A549 (cell line): ENCODE results near the gene RBX1. TPM values are rescaled to one million over a fixed set of nuclear protein-coding genes. Genes with fewer than 3 reads are reported as not detected.
A peak's percentile ranks its signal among the peaks of the same experiment; 100 is the strongest.

ENCODE experiments used
- ATAC-seq, 2 experiments: fragments of 200-7000 bp in 1 of 2; fragments of >200 bp in 1 of 2; cut with Nextera tagmentation in 1 of 2; cut with Tn5 transposase in 1 of 2; 3 replicates each; pipeline versions ENCODE4 v1.8.0 to v1.9.1; 2018 to 2020; ENCODE audit warnings: mild to moderate bottlenecking in 1 of 2, moderate library complexity in 1 of 2
- CTCF ChIA-PET: fragments of 300-600 bp; sonication (Branson Sonifier 250); formaldehyde crosslinking; extraction: SDS; loops from one replicate; lab custom pipeline; 2021; ENCODE audit warnings: antibody characterized with exemption, inconsistent platforms; lab: Yijun Ruan, JAX
- POLR2A ChIA-PET: fragments of 350-600 bp; formaldehyde crosslinking; extraction: SDS; loops from one replicate; lab custom pipeline; 2021; ENCODE audit warnings: antibody characterized with exemption, inconsistent platforms; lab: Yijun Ruan, JAX
- DNase-seq, 2 experiments: peaks; one replicate each; pipeline versions ENCODE4 v3.0.0 to v3.0.0-alpha.2; 2011 to 2016; ENCODE audit warnings: low read depth in 1 of 2, low spot score in 1 of 2
- FAIRE-seq: peaks from 2 replicates; lab custom pipeline; 2011; peaks lifted over from hg19 to GRCh38; lab: Jason Lieb, UNC
- H3K27ac ChIP-seq, 2 experiments: fragments of >200 bp; sonication (Bioruptor Twin); formaldehyde crosslinking; 3 replicates each; pipeline ENCODE4 v1.5.1; 2016 to 2017
- H3K4me1 ChIP-seq: fragments of >200 bp; sonication (Bioruptor Twin); formaldehyde crosslinking; 3 replicates; pipeline ENCODE4 v1.6.1; 2016
- H3K4me2 ChIP-seq: fragments of >200 bp; sonication (Bioruptor Twin); formaldehyde crosslinking; 3 replicates; pipeline ENCODE4 v1.6.1; 2016
- H3K4me3 ChIP-seq: fragments of >200 bp; sonication (Bioruptor Twin); formaldehyde crosslinking; 3 replicates; pipeline ENCODE4 v1.5.1; 2016
- H3K9me3 ChIP-seq: fragments of >200 bp; sonication (Bioruptor Twin); formaldehyde crosslinking; 3 replicates; pipeline ENCODE4 v1.6.1; 2016
- BHLHE40 ChIP-seq: IDR thresholded peaks from 2 replicates; pipeline ENCODE4 v1.6.1; 2012; ENCODE audit warnings: low read depth, low read length, inconsistent platforms
- EHF ChIP-seq: fragments of 250-450 bp; sonication (Bioruptor Pico); IDR thresholded peaks from 2 replicates; pipeline ENCODE4 v1.5.0; 2020; ENCODE audit warnings: mild to moderate bottlenecking
- EHMT2 ChIP-seq: fragments of 200-600 bp; sonication (generic); IDR thresholded peaks from 2 replicates; pipeline ENCODE4 v1.6.1; 2016; ENCODE audit warnings: antibody characterized with exemption, low read depth, mild to moderate bottlenecking, moderate library complexity
- EP300 ChIP-seq, 2 experiments: fragments of >200 bp; sonication (Bioruptor Twin); formaldehyde crosslinking; IDR thresholded peaks; 2 replicates in 1 of 2; 3 replicates in 1 of 2; pipeline ENCODE4 v1.6.1; 2016 to 2017
- ESRRA ChIP-seq: fragments of 150-350 bp; IDR thresholded peaks from 2 replicates; pipeline ENCODE4 v1.6.1; 2014; ENCODE audit warnings: mild to moderate bottlenecking, low read length, borderline replicate concordance
- GATA3 ChIP-seq: IDR thresholded peaks from 2 replicates; pipeline ENCODE4 v1.6.1; 2012; ENCODE audit warnings: borderline replicate concordance
- HDAC2 ChIP-seq: fragments of 200-600 bp; sonication (generic); IDR thresholded peaks from 2 replicates; pipeline ENCODE4 v1.6.1; 2016
- HEYL ChIP-seq: fragments of 250-450 bp; sonication (Bioruptor Pico); IDR thresholded peaks from 2 replicates; pipeline ENCODE4 v1.8.0; 2021; ENCODE audit warnings: mild to moderate bottlenecking, moderate library complexity
- HOXA7 ChIP-seq: fragments of 250-450 bp; sonication (Bioruptor Pico); IDR thresholded peaks from 2 replicates; pipeline ENCODE4 v1.5.0; 2020; ENCODE audit warnings: mild to moderate bottlenecking, moderate library complexity
- HOXB5 ChIP-seq: fragments of 250-450 bp; sonication (Bioruptor Pico); IDR thresholded peaks from 2 replicates; pipeline ENCODE4 v1.5.0; 2020; ENCODE audit warnings: mild to moderate bottlenecking, moderate library complexity
- JUN ChIP-seq, 2 experiments: fragments of >200 bp; sonication (Bioruptor Twin); formaldehyde crosslinking; IDR thresholded peaks; 2 replicates in 1 of 2; 3 replicates in 1 of 2; pipeline ENCODE4 v1.6.1; 2016 to 2017
- KDM5A ChIP-seq: fragments of 200-600 bp; sonication (generic); IDR thresholded peaks from 2 replicates; pipeline ENCODE4 v1.6.1; 2016; ENCODE audit warnings: antibody characterized with exemption, mild to moderate bottlenecking
- MYC ChIP-seq: IDR thresholded peaks from 2 replicates; pipeline ENCODE4 v1.6.1; 2012; ENCODE audit warnings: mild to moderate bottlenecking, inconsistent platforms, low read length, improper control_type of control experiment, borderline replicate concordance
- NR3C1 ChIP-seq: fragments of >200 bp; sonication (Bioruptor Twin); formaldehyde crosslinking; IDR thresholded peaks from 3 replicates; pipeline ENCODE4 v1.6.1; 2017
- PHF8 ChIP-seq: fragments of 200-600 bp; sonication (generic); IDR thresholded peaks from 2 replicates; pipeline ENCODE4 v1.6.1; 2016; ENCODE audit warnings: low read depth, mild to moderate bottlenecking, antibody characterized with exemption, moderate library complexity, borderline replicate concordance
- POLR2A ChIP-seq: IDR thresholded peaks from 2 replicates; pipeline ENCODE4 v1.6.1; 2012; ENCODE audit warnings: mild to moderate bottlenecking, low read length
- POLR2AphosphoS2 ChIP-seq: conservative IDR thresholded peaks from 2 replicates; pipeline ENCODE4 v1.6.1; 2012; ENCODE audit warnings: low read length, improper control_type of control experiment, inconsistent platforms
- RAD21 ChIP-seq, 2 experiments: fragments of >200 bp in 1 of 2; sonication (Bioruptor Twin) in 1 of 2; formaldehyde crosslinking in 1 of 2; IDR thresholded peaks in 1 of 2; conservative IDR thresholded peaks in 1 of 2; 2 replicates in 1 of 2; 3 replicates in 1 of 2; pipeline ENCODE4 v1.6.1; 2012 to 2018; ENCODE audit warnings: inconsistent platforms in 1 of 2
- RCOR1 ChIP-seq: fragments of 150-350 bp; IDR thresholded peaks from 2 replicates; pipeline ENCODE4 v1.6.1; 2014; ENCODE audit warnings: antibody characterized with exemption, low read length, low read depth
- RFX5 ChIP-seq: fragments of 450-650 bp; IDR thresholded peaks from 2 replicates; pipeline ENCODE4 v1.7.1; 2014; ENCODE audit warnings: antibody characterized with exemption, mild to moderate bottlenecking, moderate library complexity
- RNF2 ChIP-seq: fragments of 200-600 bp; sonication (generic); IDR thresholded peaks from 2 replicates; pipeline ENCODE4 v1.6.1; 2016; ENCODE audit warnings: low read depth, mild to moderate bottlenecking, antibody characterized with exemption, moderate library complexity, borderline replicate concordance
- SMC3 ChIP-seq: fragments of >200 bp; sonication (Bioruptor Twin); formaldehyde crosslinking; IDR thresholded peaks from 3 replicates; pipeline ENCODE4 v1.6.1; 2018; ENCODE audit warnings: inconsistent platforms
- TFCP2L1 ChIP-seq: fragments of 250-450 bp; sonication (Bioruptor Pico); IDR thresholded peaks from 2 replicates; pipeline ENCODE4 v1.5.0; 2021; ENCODE audit warnings: mild to moderate bottlenecking
- TP53 ChIP-seq: fragments of 250-450 bp; sonication (Bioruptor Pico); IDR thresholded peaks from 2 replicates; pipeline ENCODE4 v1.5.0; 2021; ENCODE audit warnings: mild to moderate bottlenecking, moderate library complexity
- ZC3H11A ChIP-seq: fragments of 450-650 bp; IDR thresholded peaks from 2 replicates; pipeline ENCODE4 v1.6.1; 2014; ENCODE audit warnings: antibody characterized with exemption, mild to moderate bottlenecking
- ZNF302 ChIP-seq: fragments of 250-450 bp; sonication (Bioruptor Pico); IDR thresholded peaks from 2 replicates; pipeline ENCODE4 v1.9.0; 2021; ENCODE audit warnings: inconsistent platforms, mild to moderate bottlenecking, moderate library complexity
- WGBS: methylation state at CpG from one replicate; pipeline ENCODE4 v1.1.6; 2017; ENCODE audit errors: missing lambda C conversion rate; 5-methylcytosine and 5-hydroxymethylcytosine counted together
- polyA minus RNA-seq: library from RNA; depleted of rRNA, polyadenylated mRNA; stranded (reverse); fragments of >200 nt; gene quantifications from 2 replicates; pipeline ENCODE4 v1.2.3, GENCODE V29; 2011; rRNA and poly(A)+ RNA removed
- polyA plus RNA-seq, 4 experiments: library from polyadenylated mRNA; depleted of rRNA in 3 of 4; stranded (reverse); fragments of >200 nt; fragmentation: RNase III in 1 of 4; extraction: RNeasy Plus Mini Kit Qiagen cat#74134 plus additional on column Dnase treatment in 1 of 4; gene quantifications; 2 replicates in 3 of 4; 3 replicates in 1 of 4; pipeline ENCODE4 v1.2.3, GENCODE V29; 2011 to 2017
- TF ChIP-seq, protein P1 (sequence below): IDR thresholded peaks from 2 replicates; pipeline ENCODE4 v1.6.1; 2012
- TF ChIP-seq, protein P2 (sequence below): fragments of 450-650 bp; IDR thresholded peaks from 2 replicates; pipeline ENCODE4 v1.6.1; 2014; ENCODE audit warnings: antibody characterized with exemption
- TF ChIP-seq, protein P3 (sequence below): fragments of 250-450 bp; sonication (Bioruptor Pico); IDR thresholded peaks from 2 replicates; pipeline ENCODE4 v1.5.0; 2020; ENCODE audit warnings: low read depth, mild to moderate bottlenecking, moderate library complexity
- TF ChIP-seq, protein P4 (sequence below): fragments of >200 bp; sonication (Bioruptor Twin); formaldehyde crosslinking; IDR thresholded peaks from 3 replicates; pipeline ENCODE4 v1.6.1; 2016
- TF ChIP-seq, protein P5 (sequence below): fragments of 150-350 bp; IDR thresholded peaks from 2 replicates; pipeline ENCODE4 v1.6.1; 2014; ENCODE audit warnings: low read depth, mild to moderate bottlenecking, low read length
- TF ChIP-seq, protein P6 (sequence below): fragments of 200-600 bp; sonication (generic); IDR thresholded peaks from 2 replicates; pipeline ENCODE4 v1.6.1; 2016; ENCODE audit warnings: antibody characterized with exemption, mild to moderate bottlenecking, moderate library complexity

The RBX1 gene
- polyA plus RNA-seq (2011; rRNA removed) (70.7 and 82.3 TPM in 2 replicates), polyA plus RNA-seq (2017; fragmentation: RNase III; extraction: RNeasy Plus Mini Kit Qiagen cat#74134 plus additional on column Dnase treatment) (61.3 to 63.1 TPM (median 61.7 TPM) in 3 replicates), polyA minus RNA-seq (9.4 and 9.7 TPM in 2 replicates)
- 97.6 and 108 TPM in 2 replicates for polyA plus RNA-seq (2012; cell fraction: cytosol; rRNA removed)
- polyA plus RNA-seq (2012; cell fraction: nucleus; rRNA removed) = 42.3 and 43.9 TPM in 2 replicates

DNA sequence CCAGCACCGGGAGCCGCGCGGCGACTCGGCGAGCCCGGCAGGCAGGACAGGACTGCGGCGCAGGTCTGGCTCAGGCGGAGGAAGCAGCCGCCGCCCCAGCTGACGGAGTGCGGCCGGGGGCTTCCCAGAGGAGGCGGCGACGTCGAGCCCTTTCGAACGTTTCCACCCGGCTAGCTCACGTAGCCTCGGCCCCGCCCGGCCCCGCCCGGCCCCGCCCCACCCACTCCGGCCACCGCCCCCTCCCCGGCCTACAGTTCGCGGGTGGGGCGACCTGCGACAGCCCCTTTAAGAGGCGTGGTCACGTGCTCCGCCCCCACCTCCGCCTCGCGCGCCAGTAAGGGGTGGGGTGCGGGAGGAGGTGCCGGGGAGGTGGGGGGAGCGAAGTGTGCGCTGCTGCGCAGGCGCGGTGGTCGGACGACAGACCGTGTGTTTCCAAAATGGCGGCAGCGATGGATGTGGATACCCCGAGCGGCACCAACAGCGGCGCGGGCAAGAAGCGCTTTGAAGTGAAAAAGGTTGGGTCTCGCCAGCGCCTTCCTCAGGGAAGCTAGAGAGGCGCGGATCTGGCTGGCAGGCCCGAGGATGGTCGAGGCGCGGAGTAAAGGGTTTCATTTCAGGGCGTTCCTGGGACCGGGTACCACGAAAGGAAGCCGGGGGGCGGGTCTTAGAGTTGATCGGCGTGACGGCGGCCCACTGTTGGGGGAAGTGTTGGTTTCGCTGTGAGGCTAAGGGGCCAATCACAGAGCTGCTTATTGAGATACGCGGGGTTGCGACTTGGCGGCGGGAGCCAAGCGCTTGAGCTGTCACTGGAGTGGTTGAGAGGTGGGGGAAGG lies at the start of gene RBX1:
Gene RBX1 (plus strand): TSS at position 417 of the 833 bp plus-strand sequence. CDS start 21 bp downstream, at position 438.
- peak within 1 kb of the TSS; percentile 80 for H3K4me2 ChIP-seq
- POLR2A ChIA-PET = interaction anchor here (0.6 to 2.6 kb wide), 26 partner anchors 9 to 842 kb away, joined by 3 to 32 read pairs (median 4); partner anchors contain the start of genes EP300, TEF and ZC3H7B
- H3K4me3 ChIP-seq = peak within 1 kb of the TSS; percentile 65
- no peaks in the 10 kb centered on the region for H3K9me3 ChIP-seq
- CTCF ChIA-PET = interaction anchor here (1.4 kb wide), 1 partner anchor 28 kb away, joined by 3 read pairs; no protein-coding TSS in a partner anchor
- WGBS = 3% methylated on average over 8 of the region's 86 CpGs
- ATAC-seq (peak; percentile 96), FAIRE-seq (no peak), DNase-seq (peak; percentile 94 to 96)
- peaks cover 8% of the 10 kb centered on the region; the same call in 1 of the 3 replicates for H3K4me1 ChIP-seq
- H3K27ac ChIP-seq = peak within 1 kb of the TSS; percentile 93
- TF ChIP-seq EP300 (IDR thresholded peaks at IDR 0.05) (no peak), ZC3H11A (no peak), NR3C1 (no peak), HEYL (no peak), SMC3 (no peak), RFX5 (no peak), RCOR1 (no peak), POLR2A (peak; percentile 56), PHF8 (peak; percentile 31; the same call in 1 of the 2 replicates), HDAC2 (0 out of 2 replicates have a peak, but pooled peaks have one; percentile 34), EHMT2 (no peak), RAD21 (conservative IDR thresholded peaks at IDR 0.05 in 1 of 2, IDR thresholded peaks at IDR 0.05 in 1 of 2) (0 out of 5 replicates have a peak, but pooled peaks of 1 of the 2 experiments have one; percentile 15), HOXA7 (CRISPR knock-in tag) (no peak), GATA3 (no peak; the same call in 1 of the 2 replicates), TFCP2L1 (CRISPR knock-in tag) (no peak), EHF (no peak), ESRRA (no peak), MYC (no peak), ZNF302 (no peak), HOXB5 (no peak), TP53 (CRISPR knock-in tag) (no peak), BHLHE40 (no peak), RNF2 (no peak), KDM5A (peak; percentile 92), POLR2AphosphoS2 (no peak), JUN (IDR thresholded peaks at IDR 0.05) (peak; percentile 39 to 92; a peak in 2 of 5 replicates)
- TF ChIP-seq, protein P1, sequence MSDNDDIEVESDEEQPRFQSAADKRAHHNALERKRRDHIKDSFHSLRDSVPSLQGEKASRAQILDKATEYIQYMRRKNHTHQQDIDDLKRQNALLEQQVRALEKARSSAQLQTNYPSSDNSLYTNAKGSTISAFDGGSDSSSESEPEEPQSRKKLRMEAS = peak; percentile 50; the same call in 1 of the 2 replicates
- TF ChIP-seq, protein P2, sequence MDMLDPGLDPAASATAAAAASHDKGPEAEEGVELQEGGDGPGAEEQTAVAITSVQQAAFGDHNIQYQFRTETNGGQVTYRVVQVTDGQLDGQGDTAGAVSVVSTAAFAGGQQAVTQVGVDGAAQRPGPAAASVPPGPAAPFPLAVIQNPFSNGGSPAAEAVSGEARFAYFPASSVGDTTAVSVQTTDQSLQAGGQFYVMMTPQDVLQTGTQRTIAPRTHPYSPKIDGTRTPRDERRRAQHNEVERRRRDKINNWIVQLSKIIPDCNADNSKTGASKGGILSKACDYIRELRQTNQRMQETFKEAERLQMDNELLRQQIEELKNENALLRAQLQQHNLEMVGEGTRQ = peak; percentile 84
- TF ChIP-seq, protein P3, sequence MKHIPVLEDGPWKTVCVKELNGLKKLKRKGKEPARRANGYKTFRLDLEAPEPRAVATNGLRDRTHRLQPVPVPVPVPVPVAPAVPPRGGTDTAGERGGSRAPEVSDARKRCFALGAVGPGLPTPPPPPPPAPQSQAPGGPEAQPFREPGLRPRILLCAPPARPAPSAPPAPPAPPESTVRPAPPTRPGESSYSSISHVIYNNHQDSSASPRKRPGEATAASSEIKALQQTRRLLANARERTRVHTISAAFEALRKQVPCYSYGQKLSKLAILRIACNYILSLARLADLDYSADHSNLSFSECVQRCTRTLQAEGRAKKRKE (CRISPR knock-in tag) = no peak
- TF ChIP-seq, protein P4, sequence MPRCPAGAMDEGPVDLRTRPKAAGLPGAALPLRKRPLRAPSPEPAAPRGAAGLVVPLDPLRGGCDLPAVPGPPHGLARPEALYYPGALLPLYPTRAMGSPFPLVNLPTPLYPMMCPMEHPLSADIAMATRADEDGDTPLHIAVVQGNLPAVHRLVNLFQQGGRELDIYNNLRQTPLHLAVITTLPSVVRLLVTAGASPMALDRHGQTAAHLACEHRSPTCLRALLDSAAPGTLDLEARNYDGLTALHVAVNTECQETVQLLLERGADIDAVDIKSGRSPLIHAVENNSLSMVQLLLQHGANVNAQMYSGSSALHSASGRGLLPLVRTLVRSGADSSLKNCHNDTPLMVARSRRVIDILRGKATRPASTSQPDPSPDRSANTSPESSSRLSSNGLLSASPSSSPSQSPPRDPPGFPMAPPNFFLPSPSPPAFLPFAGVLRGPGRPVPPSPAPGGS = peak; percentile 41; the same call in 1 of the 3 replicates
- TF ChIP-seq, protein P5, sequence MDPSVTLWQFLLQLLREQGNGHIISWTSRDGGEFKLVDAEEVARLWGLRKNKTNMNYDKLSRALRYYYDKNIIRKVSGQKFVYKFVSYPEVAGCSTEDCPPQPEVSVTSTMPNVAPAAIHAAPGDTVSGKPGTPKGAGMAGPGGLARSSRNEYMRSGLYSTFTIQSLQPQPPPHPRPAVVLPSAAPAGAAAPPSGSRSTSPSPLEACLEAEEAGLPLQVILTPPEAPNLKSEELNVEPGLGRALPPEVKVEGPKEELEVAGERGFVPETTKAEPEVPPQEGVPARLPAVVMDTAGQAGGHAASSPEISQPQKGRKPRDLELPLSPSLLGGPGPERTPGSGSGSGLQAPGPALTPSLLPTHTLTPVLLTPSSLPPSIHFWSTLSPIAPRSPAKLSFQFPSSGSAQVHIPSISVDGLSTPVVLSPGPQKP = no peak
- TF ChIP-seq, protein P6, sequence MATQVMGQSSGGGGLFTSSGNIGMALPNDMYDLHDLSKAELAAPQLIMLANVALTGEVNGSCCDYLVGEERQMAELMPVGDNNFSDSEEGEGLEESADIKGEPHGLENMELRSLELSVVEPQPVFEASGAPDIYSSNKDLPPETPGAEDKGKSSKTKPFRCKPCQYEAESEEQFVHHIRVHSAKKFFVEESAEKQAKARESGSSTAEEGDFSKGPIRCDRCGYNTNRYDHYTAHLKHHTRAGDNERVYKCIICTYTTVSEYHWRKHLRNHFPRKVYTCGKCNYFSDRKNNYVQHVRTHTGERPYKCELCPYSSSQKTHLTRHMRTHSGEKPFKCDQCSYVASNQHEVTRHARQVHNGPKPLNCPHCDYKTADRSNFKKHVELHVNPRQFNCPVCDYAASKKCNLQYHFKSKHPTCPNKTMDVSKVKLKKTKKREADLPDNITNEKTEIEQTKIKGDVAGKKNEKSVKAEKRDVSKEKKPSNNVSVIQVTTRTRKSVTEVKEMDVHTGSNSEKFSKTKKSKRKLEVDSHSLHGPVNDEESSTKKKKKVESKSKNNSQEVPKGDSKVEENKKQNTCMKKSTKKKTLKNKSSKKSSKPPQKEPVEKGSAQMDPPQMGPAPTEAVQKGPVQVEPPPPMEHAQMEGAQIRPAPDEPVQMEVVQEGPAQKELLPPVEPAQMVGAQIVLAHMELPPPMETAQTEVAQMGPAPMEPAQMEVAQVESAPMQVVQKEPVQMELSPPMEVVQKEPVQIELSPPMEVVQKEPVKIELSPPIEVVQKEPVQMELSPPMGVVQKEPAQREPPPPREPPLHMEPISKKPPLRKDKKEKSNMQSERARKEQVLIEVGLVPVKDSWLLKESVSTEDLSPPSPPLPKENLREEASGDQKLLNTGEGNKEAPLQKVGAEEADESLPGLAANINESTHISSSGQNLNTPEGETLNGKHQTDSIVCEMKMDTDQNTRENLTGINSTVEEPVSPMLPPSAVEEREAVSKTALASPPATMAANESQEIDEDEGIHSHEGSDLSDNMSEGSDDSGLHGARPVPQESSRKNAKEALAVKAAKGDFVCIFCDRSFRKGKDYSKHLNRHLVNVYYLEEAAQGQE = no peak
